Fibroblast of gingiva (primary cell): Measurements from ENCODE around the gene PLOD2.
A peak's percentile ranks its signal among the peaks of the same experiment; 100 is the strongest.

ENCODE experiments used
- DNase-seq: peaks from one replicate; pipeline ENCODE4 v3.0.0-alpha.2; 2011; ENCODE audit warnings: low read depth

PLOD2 gene

GRCh38 chr3:146166415-146166821 lies 5.4 kb upstream of the PLOD2 start:
- DNase-seq: peak; percentile 96

GRCh38 chr3:146165877-146166276 lies 4.9 kb upstream of the PLOD2 start:
- no peak for DNase-seq

- DNase-seq: peak; percentile 42
Measured at GRCh38 chr3:146164971-146165769, 4.2 kb upstream of the PLOD2 start.

- no peak for DNase-seq
Measured at GRCh38 chr3:146164506-146164905, 3.5 kb upstream of the PLOD2 start.

GRCh38 chr3:146164071-146164470 lies 3.1 kb upstream of the PLOD2 start:
- DNase-seq: no peak

- DNase-seq: peak; percentile 94
Measured at GRCh38 chr3:146163584-146163983, 2.6 kb upstream of the PLOD2 start.

- DNase-seq: no peak
Measured at GRCh38 chr3:146162561-146162960, 1.6 kb upstream of the PLOD2 start.

- peak; percentile 65 for DNase-seq
Measured at GRCh38 chr3:146161663-146162002, 649 bp upstream of the PLOD2 start.

GRCh38 chr3:146160321-146160963 lies 542 bp downstream of the PLOD2 start:
- peak; percentile 79 for DNase-seq

GRCh38 chr3:146159616-146160320 lies 1.2 kb downstream of the PLOD2 start:
- no peak for DNase-seq

GRCh38 chr3:146159037-146159436 lies 1.9 kb downstream of the PLOD2 start:
- no peak for DNase-seq

- no peak for DNase-seq
Measured at GRCh38 chr3:146157325-146158060, 3.5 kb downstream of the PLOD2 start.

GRCh38 chr3:146156666-146157314 lies 4.2 kb downstream of the PLOD2 start:
- DNase-seq: no peak

- peak; percentile 64 for DNase-seq
Measured at GRCh38 chr3:146156095-146156494, 4.9 kb downstream of the PLOD2 start.

- DNase-seq: no peak
Measured at GRCh38 chr3:146154995-146155394, 6.0 kb downstream of the PLOD2 start.

- no peak for DNase-seq
Measured at GRCh38 chr3:146154316-146154715, 6.7 kb downstream of the PLOD2 start.

- DNase-seq: no peak
Measured at GRCh38 chr3:146153429-146153828, 7.6 kb downstream of the PLOD2 start.

GRCh38 chr3:146152834-146153233 lies 8.2 kb downstream of the PLOD2 start:
- DNase-seq: no peak

GRCh38 chr3:146148468-146148931 lies 12.5 kb downstream of the PLOD2 start:
- peak; percentile 47 for DNase-seq

GRCh38 chr3:146145642-146146041 lies 15.3 kb downstream of the PLOD2 start:
- no peak for DNase-seq

GRCh38 chr3:146142757-146143156 lies 18.2 kb downstream of the PLOD2 start:
- DNase-seq: peak; percentile 34
